Fibroblast of lung (primary cell): ENCODE data around the gene OR2M7. TPM values are rescaled to one million over a fixed set of nuclear protein-coding genes. Genes with fewer than 3 reads are reported as not detected.
"Not testable (repeated sequence)": the region's sequence is repeated elsewhere in the genome, so short reads cannot be mapped to it uniquely, and the experiment has no call there.

ENCODE experiments used
- DNase-seq, 2 donors: peaks; one replicate each; pipeline versions ENCODE4 v3.0.0 to v3.0.0-alpha.2; 2010; ENCODE audit warnings: low read depth in 2 of 2
- H2AFZ ChIP-seq: 2 replicates; pipeline ENCODE4 v1.5.1; 2012; ENCODE audit warnings: low read length, control low read depth, inconsistent platforms
- H3K27ac ChIP-seq: 2 replicates; pipeline ENCODE4 v1.5.1; 2011; ENCODE audit warnings: low read length, control low read depth; ENCODE audit not compliant: insufficient read depth
- H3K27me3 ChIP-seq: 2 replicates; pipeline ENCODE4 v1.5.1; 2011; ENCODE audit warnings: mild to moderate bottlenecking, low read length; ENCODE audit not compliant: control insufficient read depth, insufficient read depth
- H3K36me3 ChIP-seq: 2 replicates; pipeline ENCODE4 v1.5.1; 2011; ENCODE audit warnings: low read length; ENCODE audit not compliant: control insufficient read depth, insufficient read depth
- H3K4me1 ChIP-seq: 2 replicates; pipeline ENCODE4 v1.5.1; 2011; ENCODE audit warnings: low read length; ENCODE audit not compliant: control insufficient read depth, insufficient read depth; ENCODE audit errors: extremely low read depth
- H3K4me2 ChIP-seq: 2 replicates; pipeline ENCODE4 v1.5.1; 2011; ENCODE audit warnings: low read length, control low read depth; ENCODE audit not compliant: insufficient read depth; ENCODE audit errors: extremely low read depth
- H3K4me3 ChIP-seq, 4 experiments: fragments of 200-600 bp in 1 of 4; sonication (generic) in 1 of 4; replicated peaks in 1 of 4; 2 replicates each; pipeline ENCODE4 v1.5.1; 2011 to 2016; ENCODE audit warnings: low read length in 4 of 4, low read depth in 3 of 4, mild to moderate bottlenecking in 3 of 4, control low read depth in 2 of 4, inconsistent platforms in 1 of 4, mixed read lengths in 1 of 4; ENCODE audit not compliant: insufficient read depth in 1 of 4; ENCODE audit errors: control extremely low read depth in 1 of 4
- H3K79me2 ChIP-seq: 2 replicates; pipeline ENCODE4 v1.5.1; 2012; ENCODE audit warnings: mild to moderate bottlenecking, low read length, inconsistent platforms; ENCODE audit not compliant: control insufficient read depth, insufficient read depth
- H3K9ac ChIP-seq: 2 replicates; pipeline ENCODE4 v1.5.1; 2011; ENCODE audit warnings: mild to moderate bottlenecking, low read length, control low read depth; ENCODE audit not compliant: insufficient read depth
- H3K9me3 ChIP-seq: 2 replicates; pipeline ENCODE4 v1.5.1; 2012; ENCODE audit warnings: low read depth, low read length; ENCODE audit not compliant: control insufficient read depth, insufficient read depth
- H4K20me1 ChIP-seq: 2 replicates; pipeline ENCODE4 v1.5.1; 2011; ENCODE audit warnings: low read length; ENCODE audit not compliant: control insufficient read depth, insufficient read depth; ENCODE audit errors: extremely low read depth
- EZH2 ChIP-seq: IDR thresholded peaks from 2 replicates; pipeline ENCODE4 v1.5.1; 2012; ENCODE audit warnings: low read length, control low read depth, mild to moderate bottlenecking; ENCODE audit errors: missing control alignments
- polyA plus RNA-seq, 2 donors: library from polyadenylated mRNA; depleted of rRNA in 1 of 2; stranded (reverse) in 1 of 2; unstranded in 1 of 2; fragments of >200 nt; gene quantifications; 2 replicates each; pipeline ENCODE4 v1.2.1, GENCODE V29; 2011 to 2012; ENCODE audit warnings: missing spikeins in 1 of 2
- total RNA-seq: library from RNA; depleted of rRNA; stranded (reverse); fragments of >200 nt; gene quantifications from 2 replicates; pipeline ENCODE4 v1.2.1, GENCODE V29; 2014
- TF ChIP-seq, protein P1 (sequence below), 2 donors: IDR thresholded peaks in 1 of 2; conservative IDR thresholded peaks in 1 of 2; 1 replicate in 1 of 2; 2 replicates in 1 of 2; pipeline ENCODE4 v1.5.1; 2011 to 2012; ENCODE audit warnings: low read length in 2 of 2, control low read depth in 1 of 2, inconsistent platforms in 1 of 2, low read depth in 1 of 2, mild to moderate bottlenecking in 1 of 2

OR2M7 gene
- total and polyA plus RNA-seq, 2 donors (not counting 1 experiment from before 2014, with no cell fraction given): not detected

DNA sequence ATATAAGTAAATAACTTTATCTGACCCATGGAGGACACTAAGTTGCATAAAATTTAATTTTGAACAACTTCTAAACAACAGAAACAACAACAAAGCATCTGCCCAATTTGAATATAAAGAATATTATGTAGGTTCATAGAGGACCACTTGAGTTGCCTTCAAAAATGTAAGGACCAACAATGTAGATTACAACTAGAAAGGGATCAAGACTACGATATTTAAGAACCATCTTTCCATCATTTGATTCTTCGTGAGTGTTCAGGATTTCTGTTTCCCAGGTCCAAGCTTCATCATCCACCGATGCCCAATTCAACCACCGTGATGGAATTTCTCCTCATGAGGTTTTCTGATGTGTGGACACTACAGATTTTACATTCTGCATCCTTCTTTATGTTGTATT, 24.1 kb upstream of the OR2M7 start, which contains the start of gene OR14C36:
Gene OR14C36 (plus strand): TSS at position 301 of the 400 bp plus-strand sequence. CDS start 0 bp downstream, at position 301.
- TF ChIP-seq, protein P1, sequence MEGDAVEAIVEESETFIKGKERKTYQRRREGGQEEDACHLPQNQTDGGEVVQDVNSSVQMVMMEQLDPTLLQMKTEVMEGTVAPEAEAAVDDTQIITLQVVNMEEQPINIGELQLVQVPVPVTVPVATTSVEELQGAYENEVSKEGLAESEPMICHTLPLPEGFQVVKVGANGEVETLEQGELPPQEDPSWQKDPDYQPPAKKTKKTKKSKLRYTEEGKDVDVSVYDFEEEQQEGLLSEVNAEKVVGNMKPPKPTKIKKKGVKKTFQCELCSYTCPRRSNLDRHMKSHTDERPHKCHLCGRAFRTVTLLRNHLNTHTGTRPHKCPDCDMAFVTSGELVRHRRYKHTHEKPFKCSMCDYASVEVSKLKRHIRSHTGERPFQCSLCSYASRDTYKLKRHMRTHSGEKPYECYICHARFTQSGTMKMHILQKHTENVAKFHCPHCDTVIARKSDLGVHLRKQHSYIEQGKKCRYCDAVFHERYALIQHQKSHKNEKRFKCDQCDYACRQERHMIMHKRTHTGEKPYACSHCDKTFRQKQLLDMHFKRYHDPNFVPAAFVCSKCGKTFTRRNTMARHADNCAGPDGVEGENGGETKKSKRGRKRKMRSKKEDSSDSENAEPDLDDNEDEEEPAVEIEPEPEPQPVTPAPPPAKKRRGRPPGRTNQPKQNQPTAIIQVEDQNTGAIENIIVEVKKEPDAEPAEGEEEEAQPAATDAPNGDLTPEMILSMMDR (conservative IDR thresholded peaks at IDR 0.05 in 1 of 2, IDR thresholded peaks at IDR 0.05 in 1 of 2; ENCODE audit: low read depth in 1 of 2, low read length in 2 of 2): no peak
- TF ChIP-seq EZH2: no peak

DNA sequence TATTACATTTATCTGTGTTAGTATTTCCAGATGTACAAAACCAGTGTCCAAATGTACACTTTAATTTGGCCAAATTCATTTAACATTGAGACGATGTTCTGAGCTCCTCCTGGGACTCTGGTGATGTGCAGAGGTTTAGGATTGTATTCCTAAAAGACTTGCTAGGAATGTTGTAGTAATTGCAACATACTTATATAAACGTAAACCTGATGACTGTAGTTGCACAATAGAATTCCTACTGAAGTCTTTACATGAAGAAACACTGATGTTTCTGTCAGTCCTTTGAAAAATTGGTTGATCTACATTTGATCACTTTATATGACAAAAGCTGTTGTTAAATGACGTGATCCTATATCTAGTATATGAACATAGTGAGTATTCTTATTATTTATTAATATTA, 19.1 kb upstream of the OR2M7 start:
- no peak for DNase-seq
- Histone ChIP-seq H3K27ac (no peak overlapping the region), H3K4me2 (no peak overlapping the region), H3K27me3 (no peaks in the 10 kb centered on the region), H3K4me3 (no peak overlapping the region), H3K79me2 (no peaks in the 10 kb centered on the region), H3K9me3 (no peaks in the 10 kb centered on the region), H4K20me1 (no peaks in the 10 kb centered on the region), H2AFZ (no peak overlapping the region), H3K4me1 (no peaks in the 10 kb centered on the region), H3K9ac (no peak overlapping the region), H3K36me3 (no peaks in the 10 kb centered on the region)
- TF ChIP-seq, protein P1 (conservative IDR thresholded peaks at IDR 0.05 in 1 of 2, IDR thresholded peaks at IDR 0.05 in 1 of 2; ENCODE audit: low read depth in 1 of 2, low read length in 2 of 2): no peak
- no peak for TF ChIP-seq EZH2

More for the DNA sequence above, 24.1 kb upstream of the OR2M7 start, which contains the start of gene OR14C36:
- DNase-seq: no peak
- H3K79me2 ChIP-seq: no peaks in the 10 kb centered on the region
- H3K9me3 ChIP-seq: no peaks in the 10 kb centered on the region
- H3K4me3 ChIP-seq: no peak within 1 kb of the TSS
- H3K9ac ChIP-seq: no peak within 1 kb of the TSS
- H3K27ac ChIP-seq: no peak within 1 kb of the TSS
- H4K20me1 ChIP-seq: no peaks in the 10 kb centered on the region
- H2AFZ ChIP-seq: no peak within 1 kb of the TSS
- no peak within 1 kb of the TSS for H3K4me2 ChIP-seq
- H3K4me1 ChIP-seq: no peaks in the 10 kb centered on the region
- H3K27me3 ChIP-seq: no peaks in the 10 kb centered on the region
- H3K36me3 ChIP-seq: no peaks in the 10 kb centered on the region

DNA sequence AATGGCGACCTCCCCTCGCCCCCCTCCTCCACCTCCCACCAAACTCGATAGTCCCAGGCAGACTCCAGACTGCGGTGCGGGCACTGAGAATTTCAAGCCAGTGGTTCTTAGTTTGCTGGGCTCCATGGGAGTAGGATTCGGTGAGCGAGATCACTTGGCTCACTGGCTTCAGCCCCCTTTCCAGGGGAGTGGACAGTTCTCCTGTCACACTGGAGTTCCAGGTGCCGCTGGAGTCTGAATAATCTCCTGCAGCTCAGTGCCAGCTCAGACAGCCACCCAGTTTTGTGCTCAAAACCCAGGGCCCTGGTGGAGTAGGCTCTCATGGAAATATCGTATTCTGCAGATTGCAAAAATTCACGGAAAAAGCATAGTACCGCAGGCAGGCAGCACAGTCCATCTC, 7.6 kb downstream of the OR2M7 start:
- no peaks in the 10 kb centered on the region for H3K27me3 ChIP-seq
- no peak for DNase-seq
- no peaks in the 10 kb centered on the region for H3K9me3 ChIP-seq
- no peak overlapping the region for H3K4me3 ChIP-seq
- H3K9ac ChIP-seq: no peak overlapping the region
- H3K4me1 ChIP-seq: no peaks in the 10 kb centered on the region
- no peaks in the 10 kb centered on the region for H3K36me3 ChIP-seq
- H3K4me2 ChIP-seq: no peak overlapping the region
- no peak overlapping the region for H2AFZ ChIP-seq
- no peak for TF ChIP-seq EZH2
- TF ChIP-seq, protein P1 (conservative IDR thresholded peaks at IDR 0.05 in 1 of 2, IDR thresholded peaks at IDR 0.05 in 1 of 2; ENCODE audit: low read depth in 1 of 2, low read length in 2 of 2): no peak
- H3K79me2 ChIP-seq: no peaks in the 10 kb centered on the region
- H4K20me1 ChIP-seq: no peaks in the 10 kb centered on the region
- H3K27ac ChIP-seq: no peak overlapping the region

DNA sequence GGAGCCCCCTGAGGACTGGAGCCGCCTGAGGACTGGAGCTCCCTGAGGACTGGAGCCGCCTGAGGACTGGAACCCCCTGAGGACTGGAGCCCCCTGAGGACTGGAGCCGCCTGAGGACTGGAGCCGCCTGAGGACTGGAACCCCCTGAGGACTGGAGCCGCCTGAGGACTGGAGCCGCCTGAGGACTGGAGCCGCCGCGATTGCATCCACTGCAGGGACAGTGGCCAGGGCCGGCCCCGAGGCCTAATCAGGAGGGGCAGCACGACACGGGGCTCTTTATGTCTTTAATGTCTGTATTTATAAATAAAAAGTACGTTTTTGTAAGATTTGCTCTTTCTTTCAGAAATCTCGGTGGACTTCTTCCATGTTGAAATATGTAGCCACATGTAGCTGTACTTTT, 17.6 kb downstream of the OR2M7 start:
- not testable (repeated sequence) for H3K9ac ChIP-seq, H2AFZ ChIP-seq, H3K79me2 ChIP-seq, DNase-seq, H3K27ac ChIP-seq, H3K36me3 ChIP-seq, H3K4me2 ChIP-seq, H3K9me3 ChIP-seq, H3K4me3 ChIP-seq, H3K27me3 ChIP-seq, H4K20me1 ChIP-seq, H3K4me1 ChIP-seq
